HepG2 (cell line): Measurements from ENCODE around the gene HSPB8. TPM values are rescaled to one million over a fixed set of nuclear protein-coding genes. Genes with fewer than 3 reads are reported as not detected.

ENCODE experiments used
- ATAC-seq: fragments of 200-7000 bp; cut with Tn5 transposase; 3 replicates; pipeline ENCODE4 v1.9.1; 2020; ENCODE audit warnings: mild to moderate bottlenecking, moderate library complexity
- BruUV-seq: library from RNA; stranded (reverse); fragments of 400-500 nt; replicated peaks from 2 replicates; lab custom pipeline; 2021; lab: Mats Ljungman, UMichigan
- CTCF ChIA-PET: fragments of 300-600 bp; formaldehyde crosslinking; extraction: SDS; loops from one replicate; lab custom pipeline; 2021; ENCODE audit warnings: low total read pairs, inconsistent platforms, low intra/inter-chr PET ratio; lab: Yijun Ruan, JAX
- POLR2A ChIA-PET: fragments of 350-600 bp; sonication (Branson Sonifier 250); formaldehyde crosslinking; loops from one replicate; lab custom pipeline; 2020; ENCODE audit warnings: antibody characterized with exemption, inconsistent platforms; lab: Yijun Ruan, JAX
- DNase-seq: peaks from one replicate; pipeline ENCODE4 v3.0.0-alpha.2; 2015; ENCODE audit warnings: low spot score
- FAIRE-seq: peaks from 3 replicates; lab custom pipeline; 2011; peaks lifted over from hg19 to GRCh38; lab: Jason Lieb, UNC
- H2AFZ ChIP-seq: one replicate; pipeline ENCODE4 v1.6.1; 2011; ENCODE audit warnings: low read length, inconsistent platforms
- H3K27ac ChIP-seq: fragments of 300-600 bp; 3 replicates; pipeline ENCODE4 v1.8.0; 2011; ENCODE audit warnings: mixed run types, mild to moderate bottlenecking, mixed read lengths, low read length, inconsistent platforms; ENCODE audit not compliant: insufficient read depth; ENCODE audit errors: extremely low read length
- H3K27me3 ChIP-seq, 2 experiments: fragments of 200-600 bp in 1 of 2; 2 replicates in 1 of 2; 3 replicates in 1 of 2; pipeline versions ENCODE4 v1.6.0 to v1.8.0; 2011; ENCODE audit warnings: low read length in 2 of 2, mild to moderate bottlenecking in 2 of 2, moderate library complexity in 2 of 2, inconsistent platforms in 1 of 2; ENCODE audit not compliant: insufficient read depth in 2 of 2, control insufficient read depth in 1 of 2
- H3K36me3 ChIP-seq, 2 experiments: fragments of 200-600 bp in 1 of 2; replicated peaks in 1 of 2; 2 replicates in 1 of 2; 3 replicates in 1 of 2; pipeline versions ENCODE4 v1.5.1 to v1.8.0; 2011; ENCODE audit warnings: low read length in 2 of 2, inconsistent platforms in 1 of 2; ENCODE audit not compliant: insufficient read depth in 2 of 2, control insufficient read depth in 1 of 2
- H3K4me1 ChIP-seq: 2 replicates; pipeline ENCODE4 v1.5.1; 2012; ENCODE audit warnings: low read length, inconsistent platforms; ENCODE audit not compliant: insufficient read depth
- H3K4me2 ChIP-seq: 2 replicates; pipeline ENCODE4 v1.6.0; 2011; ENCODE audit warnings: low read depth, low read length, inconsistent platforms
- H3K4me3 ChIP-seq, 3 experiments: fragments of 200-600 bp in 1 of 3; sonication (generic), shearing (Covaris generic) in 1 of 3; replicated peaks in 1 of 3; 2 replicates each; pipeline ENCODE4 v1.5.1; 2011 to 2016; ENCODE audit warnings: low read length in 3 of 3, inconsistent platforms in 2 of 3, low read depth in 2 of 3, mild to moderate bottlenecking in 2 of 3, control low read depth in 1 of 3, mixed read lengths in 1 of 3; ENCODE audit not compliant: insufficient read depth in 1 of 3
- H3K79me2 ChIP-seq: one replicate; pipeline ENCODE4 v1.6.1; 2011; ENCODE audit warnings: low read length, inconsistent platforms; ENCODE audit not compliant: insufficient read depth
- H3K9ac ChIP-seq: 2 replicates; pipeline ENCODE4 v1.6.0; 2011; ENCODE audit warnings: mild to moderate bottlenecking, low read depth, low read length, inconsistent platforms; ENCODE audit not compliant: insufficient read depth
- H3K9me3 ChIP-seq: 2 replicates; pipeline ENCODE4 v1.5.1; 2012; ENCODE audit warnings: mild to moderate bottlenecking, low read length
- H4K20me1 ChIP-seq: 2 replicates; pipeline ENCODE4 v1.6.0; 2011; ENCODE audit warnings: inconsistent platforms, mild to moderate bottlenecking, low read length, moderate library complexity; ENCODE audit not compliant: insufficient read depth
- ATF7-NPFF ChIP-seq: sonication (generic); formaldehyde crosslinking; IDR thresholded peaks from 2 replicates; pipeline ENCODE4 v1.8.1; 2023; ENCODE audit warnings: mild to moderate bottlenecking, low read depth, missing genetic modification reagents, moderate library complexity
- MAFK ChIP-seq, 2 experiments: IDR thresholded peaks in 1 of 2; conservative IDR thresholded peaks in 1 of 2; 2 replicates each; pipeline ENCODE4 v1.6.1; 2011; ENCODE audit warnings: improper control_type of control experiment in 2 of 2, low read length in 2 of 2
- RORA ChIP-seq: sonication (generic); formaldehyde crosslinking; IDR thresholded peaks from 2 replicates; pipeline ENCODE4 v1.5.0; 2020; ENCODE audit warnings: mild to moderate bottlenecking, missing genetic modification reagents, moderate library complexity
- SMARCE1 ChIP-seq: fragments of 450-650 bp; IDR thresholded peaks from 2 replicates; pipeline ENCODE4 v1.6.1; 2017; ENCODE audit warnings: borderline replicate concordance
- ZNF121 ChIP-seq: sonication (generic); formaldehyde crosslinking; IDR thresholded peaks from 2 replicates; pipeline ENCODE4 v1.5.0; 2020; ENCODE audit warnings: mild to moderate bottlenecking, missing genetic modification reagents
- ZNF354B ChIP-seq: sonication (generic); formaldehyde crosslinking; IDR thresholded peaks from 2 replicates; pipeline ENCODE4 v1.8.0; 2022; ENCODE audit warnings: mild to moderate bottlenecking, missing genetic modification reagents
- ZNF775 ChIP-seq: sonication (generic); formaldehyde crosslinking; IDR thresholded peaks from 2 replicates; pipeline ENCODE4 v1.4.0; 2020; ENCODE audit warnings: missing genetic modification reagents, mild to moderate bottlenecking, moderate library complexity, borderline replicate concordance
- ZNF83 ChIP-seq: sonication (generic); formaldehyde crosslinking; IDR thresholded peaks from 2 replicates; pipeline ENCODE4 v1.4.0; 2020; ENCODE audit warnings: missing genetic modification reagents, mild to moderate bottlenecking, borderline replicate concordance
- WGBS: methylation state at CpG from one replicate; pipeline ENCODE4 v1.1.6; 2017; ENCODE audit warnings: low lambda C conversion rate; 5-methylcytosine and 5-hydroxymethylcytosine counted together
- in situ Hi-C: cut with HindIII; loops from 2 replicates; pipeline ENCODE4 v1.10.0; 2017; ENCODE audit warnings: low pct_unique_long_range_greater_than_20kb; ENCODE audit not compliant: extremely low pct_ligation_motif_present
- intact Hi-C: fragments of 100-400 bp; cut with micrococcal nuclease; formaldehyde crosslinking; loops from one replicate; pipeline ENCODE4 v1.10.0; 2022; ENCODE audit not compliant: unreplicated experiment
- polyA plus RNA-seq, 8 experiments: library from polyadenylated mRNA; depleted of rRNA in 3 of 8; stranded (reverse) in 7 of 8; unstranded in 1 of 8; fragments of >200 nt; fragmentation: Illumina TruSeq in 4 of 8; extraction: Trizol in 4 of 8; gene quantifications; 2 replicates each; pipeline versions ENCODE4 v1.2.1 to v1.2.3, GENCODE V29; 2011 to 2016; ENCODE audit warnings: low read depth in 4 of 8, missing spikeins in 1 of 8, mixed read lengths in 1 of 8; ENCODE audit not compliant: insufficient read depth in 1 of 8
- total RNA-seq, 5 experiments: library from RNA; depleted of rRNA; stranded (reverse); fragments of >200 nt; fragmentation: Illumina TruSeq; extraction: Trizol; gene quantifications; 2 replicates each; pipeline ENCODE4 v1.2.3, GENCODE V29; 2016; ENCODE audit warnings: low read depth in 1 of 5
- TF ChIP-seq, protein P1 (sequence below), 2 experiments: IDR thresholded peaks; 2 replicates each; pipeline ENCODE4 v1.6.1; 2011 to 2012; ENCODE audit warnings: low read length in 2 of 2, borderline replicate concordance in 1 of 2, low read depth in 1 of 2, mild to moderate bottlenecking in 1 of 2, moderate library complexity in 1 of 2
- TF ChIP-seq, protein P2 (sequence below): sonication (generic); formaldehyde crosslinking; IDR thresholded peaks from 2 replicates; pipeline ENCODE4 v1.4.0; 2020; ENCODE audit warnings: missing genetic modification reagents, low read depth, mild to moderate bottlenecking, borderline replicate concordance
- TF ChIP-seq, protein P3 (sequence below): sonication (generic); formaldehyde crosslinking; IDR thresholded peaks from 2 replicates; pipeline ENCODE4 v1.8.0; 2022; ENCODE audit warnings: low read depth, missing genetic modification reagents
- TF ChIP-seq, protein P4 (sequence below): sonication (generic); formaldehyde crosslinking; IDR thresholded peaks from 2 replicates; pipeline ENCODE4 v1.4.0; 2020; ENCODE audit warnings: missing genetic modification reagents, borderline replicate concordance

Gene HSPB8
- total and polyA plus RNA-seq, 2 of the 13 experiments (the other 11 are each of a cell fraction or from before 2014, with no cell fraction given), result 0.49 to 0.54 TPM

DNA sequence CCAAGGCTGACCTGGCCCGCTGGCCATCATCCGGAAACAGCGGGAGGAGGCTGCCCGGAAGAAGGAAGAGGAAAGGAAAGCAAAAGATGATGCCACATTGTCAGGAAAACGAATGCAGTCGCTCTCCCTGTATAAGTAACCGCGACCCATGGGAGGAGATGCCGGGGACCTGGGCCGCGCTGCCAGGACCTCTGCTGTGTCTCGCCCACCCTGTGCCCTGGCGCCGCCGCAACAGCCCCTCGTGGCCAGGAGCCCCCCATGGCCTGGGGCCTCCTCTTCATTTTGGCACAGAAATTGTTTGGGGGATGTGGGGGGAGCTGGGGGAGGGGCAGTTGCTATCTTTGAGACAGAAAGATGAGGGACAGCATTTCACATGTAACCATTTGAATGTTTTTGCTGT lies 16.5 kb downstream of the HSPB8 start (continued):
- TF ChIP-seq, protein P1, sequence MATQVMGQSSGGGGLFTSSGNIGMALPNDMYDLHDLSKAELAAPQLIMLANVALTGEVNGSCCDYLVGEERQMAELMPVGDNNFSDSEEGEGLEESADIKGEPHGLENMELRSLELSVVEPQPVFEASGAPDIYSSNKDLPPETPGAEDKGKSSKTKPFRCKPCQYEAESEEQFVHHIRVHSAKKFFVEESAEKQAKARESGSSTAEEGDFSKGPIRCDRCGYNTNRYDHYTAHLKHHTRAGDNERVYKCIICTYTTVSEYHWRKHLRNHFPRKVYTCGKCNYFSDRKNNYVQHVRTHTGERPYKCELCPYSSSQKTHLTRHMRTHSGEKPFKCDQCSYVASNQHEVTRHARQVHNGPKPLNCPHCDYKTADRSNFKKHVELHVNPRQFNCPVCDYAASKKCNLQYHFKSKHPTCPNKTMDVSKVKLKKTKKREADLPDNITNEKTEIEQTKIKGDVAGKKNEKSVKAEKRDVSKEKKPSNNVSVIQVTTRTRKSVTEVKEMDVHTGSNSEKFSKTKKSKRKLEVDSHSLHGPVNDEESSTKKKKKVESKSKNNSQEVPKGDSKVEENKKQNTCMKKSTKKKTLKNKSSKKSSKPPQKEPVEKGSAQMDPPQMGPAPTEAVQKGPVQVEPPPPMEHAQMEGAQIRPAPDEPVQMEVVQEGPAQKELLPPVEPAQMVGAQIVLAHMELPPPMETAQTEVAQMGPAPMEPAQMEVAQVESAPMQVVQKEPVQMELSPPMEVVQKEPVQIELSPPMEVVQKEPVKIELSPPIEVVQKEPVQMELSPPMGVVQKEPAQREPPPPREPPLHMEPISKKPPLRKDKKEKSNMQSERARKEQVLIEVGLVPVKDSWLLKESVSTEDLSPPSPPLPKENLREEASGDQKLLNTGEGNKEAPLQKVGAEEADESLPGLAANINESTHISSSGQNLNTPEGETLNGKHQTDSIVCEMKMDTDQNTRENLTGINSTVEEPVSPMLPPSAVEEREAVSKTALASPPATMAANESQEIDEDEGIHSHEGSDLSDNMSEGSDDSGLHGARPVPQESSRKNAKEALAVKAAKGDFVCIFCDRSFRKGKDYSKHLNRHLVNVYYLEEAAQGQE (IDR thresholded peaks at IDR 0.05; ENCODE audit: borderline replicate concordance in 1 of 2, low read depth in 1 of 2, low read length in 2 of 2), result no peak
- TF ChIP-seq ZNF775 (CRISPR knock-in tag), result no peak
- TF ChIP-seq MAFK (conservative IDR thresholded peaks at IDR 0.05 in 1 of 2, IDR thresholded peaks at IDR 0.05 in 1 of 2; ENCODE audit: low read length in 2 of 2), result no peak
- no peak for TF ChIP-seq SMARCE1
- TF ChIP-seq ZNF121 (CRISPR knock-in tag), result no peak

DNA sequence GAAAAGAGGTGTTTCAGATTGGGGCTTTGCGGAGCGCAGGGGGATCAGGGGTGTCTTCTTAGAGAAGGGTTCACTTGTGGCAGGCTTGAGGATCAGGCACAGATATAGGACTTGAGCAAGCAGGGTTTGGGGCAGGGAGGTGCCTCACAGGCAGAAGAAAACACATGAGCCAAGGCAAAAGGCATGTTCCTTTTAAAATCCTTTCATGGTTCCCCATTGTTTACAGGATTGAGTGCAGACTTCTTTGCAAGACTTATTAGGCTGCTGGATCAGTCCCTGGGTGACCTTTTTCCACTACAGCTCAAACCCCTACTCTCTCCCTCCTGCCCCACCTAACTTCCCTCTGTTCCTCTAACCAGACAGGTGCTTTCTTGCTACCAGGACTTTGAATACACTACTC lies 19.7 kb downstream of the HSPB8 start:
- H3K9me3 ChIP-seq, result no peaks in the 10 kb centered on the region
- no peaks in the 10 kb centered on the region for H4K20me1 ChIP-seq
- in situ Hi-C loops, result no loop called here
- H2AFZ ChIP-seq, result no peak overlapping the region
- no peaks in the 10 kb centered on the region for H3K36me3 ChIP-seq
- 71% methylated on average over 2 of the region's 2 CpGs for WGBS
- no peak overlapping the region for H3K4me3 ChIP-seq
- no peak overlapping the region for H3K9ac ChIP-seq
- FAIRE-seq (no peak), DNase-seq (no peak), ATAC-seq (no peak)
- ChIA-PET POLR2A (no interaction called here), CTCF (no interaction called here)
- H3K4me2 ChIP-seq, result no peak overlapping the region
- H3K79me2 ChIP-seq, result no peaks in the 10 kb centered on the region
- intact Hi-C loops, result no loop called here
- H3K27me3 ChIP-seq, result no peaks in the 10 kb centered on the region; a peak in 1 of 5 replicates
- no peaks in the 10 kb centered on the region for H3K4me1 ChIP-seq
- no TSS peak for BruUV-seq
- no peak overlapping the region for H3K27ac ChIP-seq
- TF ChIP-seq ATF7-NPFF (CRISPR knock-in tag) (no peak), ZNF83 (no peak), RORA (CRISPR knock-in tag) (no peak), ZNF354B (CRISPR knock-in tag) (no peak)
- TF ChIP-seq, protein P2, sequence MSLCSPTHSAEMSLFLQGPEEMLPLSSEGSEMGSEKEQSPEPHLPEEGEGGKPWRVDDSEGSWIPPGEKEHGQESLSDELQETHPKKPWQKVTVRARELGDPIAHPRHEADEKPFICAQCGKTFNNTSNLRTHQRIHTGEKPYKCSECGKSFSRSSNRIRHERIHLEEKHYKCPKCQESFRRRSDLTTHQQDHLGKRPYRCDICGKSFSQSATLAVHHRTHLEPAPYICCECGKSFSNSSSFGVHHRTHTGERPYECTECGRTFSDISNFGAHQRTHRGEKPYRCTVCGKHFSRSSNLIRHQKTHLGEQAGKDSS (CRISPR knock-in tag), result no peak
- TF ChIP-seq, protein P3, sequence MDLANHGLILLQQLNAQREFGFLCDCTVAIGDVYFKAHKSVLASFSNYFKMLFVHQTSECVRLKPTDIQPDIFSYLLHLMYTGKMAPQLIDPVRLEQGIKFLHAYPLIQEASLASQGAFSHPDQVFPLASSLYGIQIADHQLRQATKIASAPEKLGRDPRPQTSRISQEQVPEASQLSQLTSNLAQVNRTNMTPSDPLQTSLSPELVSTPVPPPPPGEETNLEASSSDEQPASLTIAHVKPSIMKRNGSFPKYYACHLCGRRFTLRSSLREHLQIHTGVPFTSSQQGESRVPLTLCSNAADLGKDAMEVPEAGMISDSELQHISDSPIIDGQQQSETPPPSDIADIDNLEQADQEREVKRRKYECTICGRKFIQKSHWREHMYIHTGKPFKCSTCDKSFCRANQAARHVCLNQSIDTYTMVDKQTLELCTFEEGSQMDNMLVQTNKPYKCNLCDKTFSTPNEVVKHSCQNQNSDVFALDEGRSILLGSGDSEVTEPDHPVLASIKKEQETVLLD (CRISPR knock-in tag), result no peak
- TF ChIP-seq, protein P4, sequence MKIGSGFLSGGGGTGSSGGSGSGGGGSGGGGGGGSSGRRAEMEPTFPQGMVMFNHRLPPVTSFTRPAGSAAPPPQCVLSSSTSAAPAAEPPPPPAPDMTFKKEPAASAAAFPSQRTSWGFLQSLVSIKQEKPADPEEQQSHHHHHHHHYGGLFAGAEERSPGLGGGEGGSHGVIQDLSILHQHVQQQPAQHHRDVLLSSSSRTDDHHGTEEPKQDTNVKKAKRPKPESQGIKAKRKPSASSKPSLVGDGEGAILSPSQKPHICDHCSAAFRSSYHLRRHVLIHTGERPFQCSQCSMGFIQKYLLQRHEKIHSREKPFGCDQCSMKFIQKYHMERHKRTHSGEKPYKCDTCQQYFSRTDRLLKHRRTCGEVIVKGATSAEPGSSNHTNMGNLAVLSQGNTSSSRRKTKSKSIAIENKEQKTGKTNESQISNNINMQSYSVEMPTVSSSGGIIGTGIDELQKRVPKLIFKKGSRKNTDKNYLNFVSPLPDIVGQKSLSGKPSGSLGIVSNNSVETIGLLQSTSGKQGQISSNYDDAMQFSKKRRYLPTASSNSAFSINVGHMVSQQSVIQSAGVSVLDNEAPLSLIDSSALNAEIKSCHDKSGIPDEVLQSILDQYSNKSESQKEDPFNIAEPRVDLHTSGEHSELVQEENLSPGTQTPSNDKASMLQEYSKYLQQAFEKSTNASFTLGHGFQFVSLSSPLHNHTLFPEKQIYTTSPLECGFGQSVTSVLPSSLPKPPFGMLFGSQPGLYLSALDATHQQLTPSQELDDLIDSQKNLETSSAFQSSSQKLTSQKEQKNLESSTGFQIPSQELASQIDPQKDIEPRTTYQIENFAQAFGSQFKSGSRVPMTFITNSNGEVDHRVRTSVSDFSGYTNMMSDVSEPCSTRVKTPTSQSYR, result no peak
